ENCODE results near the gene SRSF3.

Gene SRSF3

GRCh38 chr6:36594029-36594815, at the start of gene SRSF3:
Gene SRSF3, plus strand, starts transcription at chr6:36594362. Its CDS starts 2,401 bp downstream, at chr6:36596763.
- H3K27ac ChIP-seq, result peak within 1 kb of the TSS; percentile 98
- POLR2A ChIA-PET (ENCODE audit: low non-redundant PET), result interaction anchor here (0.6 kb wide), 1 partner anchor 48 kb away, joined by 3 read pairs; no protein-coding TSS in a partner anchor
- peak; percentile 96 for DNase-seq (ENCODE audit: low spot score)
- CTCF ChIA-PET, result no interaction called here
- TF ChIP-seq, protein P1, sequence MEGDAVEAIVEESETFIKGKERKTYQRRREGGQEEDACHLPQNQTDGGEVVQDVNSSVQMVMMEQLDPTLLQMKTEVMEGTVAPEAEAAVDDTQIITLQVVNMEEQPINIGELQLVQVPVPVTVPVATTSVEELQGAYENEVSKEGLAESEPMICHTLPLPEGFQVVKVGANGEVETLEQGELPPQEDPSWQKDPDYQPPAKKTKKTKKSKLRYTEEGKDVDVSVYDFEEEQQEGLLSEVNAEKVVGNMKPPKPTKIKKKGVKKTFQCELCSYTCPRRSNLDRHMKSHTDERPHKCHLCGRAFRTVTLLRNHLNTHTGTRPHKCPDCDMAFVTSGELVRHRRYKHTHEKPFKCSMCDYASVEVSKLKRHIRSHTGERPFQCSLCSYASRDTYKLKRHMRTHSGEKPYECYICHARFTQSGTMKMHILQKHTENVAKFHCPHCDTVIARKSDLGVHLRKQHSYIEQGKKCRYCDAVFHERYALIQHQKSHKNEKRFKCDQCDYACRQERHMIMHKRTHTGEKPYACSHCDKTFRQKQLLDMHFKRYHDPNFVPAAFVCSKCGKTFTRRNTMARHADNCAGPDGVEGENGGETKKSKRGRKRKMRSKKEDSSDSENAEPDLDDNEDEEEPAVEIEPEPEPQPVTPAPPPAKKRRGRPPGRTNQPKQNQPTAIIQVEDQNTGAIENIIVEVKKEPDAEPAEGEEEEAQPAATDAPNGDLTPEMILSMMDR (conservative IDR thresholded peaks at IDR 0.05; ENCODE audit: low read depth), result peak; percentile 34

- ChIA-PET CTCF (interaction anchor here (0.7 kb wide), 2 partner anchors 16 to 31 kb away, joined by 3 read pairs; no protein-coding TSS in a partner anchor), POLR2A (ENCODE audit: low non-redundant PET) (interaction anchor here (0.5 to 0.6 kb wide), 3 partner anchors 28 to 140 kb away, joined by 3 to 4 read pairs (median 3); no protein-coding TSS in a partner anchor)
- no peak overlapping the region for H3K27ac ChIP-seq
- DNase-seq (ENCODE audit: low spot score), result peak; percentile 5
- TF ChIP-seq, protein P1 (conservative IDR thresholded peaks at IDR 0.05; ENCODE audit: low read depth), result no peak
These were observed 48.3 kb upstream of the SRSF3 start for GRCh38 chr6:36545767-36546307.

DNA sequence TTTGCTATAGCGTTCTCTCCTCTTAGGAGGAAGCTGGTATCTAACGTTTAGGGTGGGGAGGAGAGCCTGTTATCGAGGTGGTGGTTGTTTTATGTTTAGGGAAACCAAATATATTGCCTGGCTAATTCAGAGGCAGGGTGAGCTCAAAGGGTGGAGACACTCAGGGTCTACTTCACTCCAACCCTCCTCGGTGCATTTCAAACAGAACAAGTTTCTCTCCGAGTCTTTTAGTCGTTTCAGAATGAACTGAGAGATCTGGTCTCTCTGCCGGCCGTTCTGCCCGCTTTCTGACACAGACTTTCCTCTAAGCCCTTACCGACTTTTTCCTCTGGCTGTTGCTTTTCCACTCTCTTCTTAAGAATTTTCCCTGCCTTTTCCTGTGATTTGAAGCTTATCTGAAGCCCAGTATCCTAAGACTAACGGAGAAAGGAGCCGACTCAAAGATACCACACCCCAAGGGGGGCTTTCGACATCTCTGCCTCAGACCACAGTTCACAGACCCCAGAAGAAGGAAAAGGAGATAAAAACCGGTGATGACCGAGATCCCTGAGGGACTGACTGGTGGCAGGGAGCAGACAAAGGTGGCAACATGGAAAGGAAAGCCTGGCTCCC, 47.7 kb upstream of the SRSF3 start:
- POLR2A ChIA-PET (ENCODE audit: low non-redundant PET), result interaction anchor here (0.5 kb wide), 2 partner anchors 48 to 139 kb away, joined by 3 read pairs; no protein-coding TSS in a partner anchor
- CTCF ChIA-PET, result interaction anchor here (0.6 to 0.7 kb wide), 3 partner anchors 15 to 32 kb away, joined by 3 to 7 read pairs (median 3); no protein-coding TSS in a partner anchor
- peak; percentile 28 for DNase-seq (ENCODE audit: low spot score)
- TF ChIP-seq, protein P1 (conservative IDR thresholded peaks at IDR 0.05; ENCODE audit: low read depth), result no peak
- peak overlapping the region; percentile 94 for H3K27ac ChIP-seq

GRCh38 chr6:36546920-36547645, 47.1 kb upstream of the SRSF3 start, which contains the start of gene STK38:
Gene STK38, minus strand, starts transcription at chr6:36547479. Its CDS starts 7,277 bp downstream, at chr6:36540202.
- CTCF ChIA-PET, result interaction anchor here (0.6 kb wide), 1 partner anchor 31 kb away, joined by 7 read pairs; no protein-coding TSS in a partner anchor
- peak within 1 kb of the TSS; percentile 94 for H3K27ac ChIP-seq
- TF ChIP-seq, protein P1 (conservative IDR thresholded peaks at IDR 0.05; ENCODE audit: low read depth), result 0 out of 2 replicates have a peak, but pooled peaks have one; percentile 16
- POLR2A ChIA-PET (ENCODE audit: low non-redundant PET), result no interaction called here
- DNase-seq (ENCODE audit: low spot score), result peak; percentile 99

DNA sequence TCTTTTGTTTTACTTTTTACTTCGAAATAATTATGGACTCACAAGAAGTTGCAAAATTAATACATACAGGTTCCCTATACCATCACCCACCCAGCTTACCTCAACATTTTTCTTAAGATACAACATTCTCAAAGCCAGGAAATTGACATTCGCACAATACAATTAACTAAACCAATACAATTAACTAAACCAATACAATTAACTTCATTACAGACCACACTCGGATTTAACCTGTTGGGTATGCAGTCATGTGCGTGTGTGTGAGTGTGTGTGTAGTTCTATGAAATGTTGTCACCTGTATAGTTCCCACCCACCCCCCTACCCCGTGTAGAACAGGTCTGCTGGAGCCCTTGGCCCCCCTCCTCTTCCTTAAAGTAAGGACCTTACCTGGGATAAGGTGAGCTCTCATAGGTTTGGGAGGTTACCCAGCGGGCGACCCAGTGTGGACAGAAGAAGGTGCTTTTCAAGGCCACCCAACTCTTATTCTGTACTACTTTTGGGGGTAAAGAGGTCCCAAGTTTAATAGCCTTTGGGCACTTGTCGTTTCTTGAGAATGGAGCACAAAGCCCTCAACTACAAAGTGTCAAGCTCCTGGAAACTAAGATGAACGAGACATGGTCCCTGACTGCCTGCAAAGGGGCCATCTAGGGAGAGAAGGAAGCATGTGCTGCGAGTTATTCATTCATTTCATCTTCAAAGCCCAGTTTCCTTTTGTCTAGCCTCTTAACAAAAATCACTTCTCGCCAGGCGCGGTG, 46.3 kb upstream of the SRSF3 start:
- ChIA-PET CTCF (no interaction called here), POLR2A (ENCODE audit: low non-redundant PET) (no interaction called here)
- peak overlapping the region; percentile 94 for H3K27ac ChIP-seq
- TF ChIP-seq, protein P1 (conservative IDR thresholded peaks at IDR 0.05; ENCODE audit: low read depth), result no peak
- no peak for DNase-seq (ENCODE audit: low spot score)

Measured in RWPE1 (cell line).